SH-SY5Y (cell line): ENCODE results near the gene TRIM66.

ENCODE experiments used
- GATA2 ChIP-seq: IDR thresholded peaks from 2 replicates; pipeline ENCODE4 v1.6.1; 2011; ENCODE audit warnings: mild to moderate bottlenecking, low read depth, low read length
- GATA3 ChIP-seq: IDR thresholded peaks from 2 replicates; pipeline ENCODE4 v1.6.1; 2011; ENCODE audit warnings: low read depth, mild to moderate bottlenecking, low read length, moderate library complexity

DNA sequence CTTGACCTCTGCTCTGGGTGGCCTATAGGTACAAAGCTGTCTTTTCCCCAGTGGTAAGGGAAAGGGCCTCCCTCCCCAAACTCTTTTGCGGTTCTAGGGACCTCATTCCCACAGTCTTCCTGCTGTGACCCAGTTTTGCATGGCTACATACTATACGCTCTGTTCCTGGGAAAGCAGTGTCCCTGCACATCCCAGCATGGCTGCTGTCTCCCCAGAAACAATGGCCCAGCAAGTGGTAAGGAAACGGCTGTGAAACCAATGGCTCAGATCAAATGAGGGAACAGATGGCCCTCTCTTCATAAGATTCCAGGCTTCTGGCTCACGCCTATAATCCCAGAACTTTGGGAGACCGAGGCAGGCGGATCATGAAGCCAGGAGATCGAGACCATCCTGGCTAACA is 41.2 kb upstream of the TRIM66 start:
- TF ChIP-seq GATA2 (no peak), GATA3 (no peak)
